ENCODE results near the gene SPAG17. TPM values are rescaled to one million over a fixed set of nuclear protein-coding genes. Genes with fewer than 3 reads are reported as not detected.

Gene SPAG17
- total RNA-seq, 4 donors from 2014 or later: 0.13 to 3.1 (median 1.4) TPM

- Histone ChIP-seq H3K27ac (no peak overlapping the region), H3K4me1 (no peaks in the 10 kb centered on the region), H3K36me3 (no peaks in the 10 kb centered on the region), H3K9me3 (no peaks in the 10 kb centered on the region), H3K4me3 (no peak overlapping the region), H3K27me3 (no peaks in the 10 kb centered on the region)
- WGBS: 93% methylated on average over 12 of the region's 12 CpGs
- DNase-seq (ENCODE audit: low spot score in 2 of 2): no peak
- TF ChIP-seq POLR2A (IDR thresholded peaks at IDR 0.05) (no peak), CTCF (IDR thresholded peaks at IDR 0.05) (no peak), EP300 (IDR thresholded peaks at IDR 0.05) (no peak)
These were observed 99.7 kb downstream of the SPAG17 start for GRCh38 chr1:118085365-118085764.

- Histone ChIP-seq H3K36me3 (no peaks in the 10 kb centered on the region), H3K4me1 (no peaks in the 10 kb centered on the region), H3K27ac (no peak overlapping the region), H3K9me3 (no peaks in the 10 kb centered on the region), H3K27me3 (no peaks in the 10 kb centered on the region), H3K4me3 (no peak overlapping the region)
- TF ChIP-seq POLR2A (IDR thresholded peaks at IDR 0.05) (no peak), EP300 (IDR thresholded peaks at IDR 0.05) (no peak), POLR2AphosphoS5 (IDR thresholded peaks at IDR 0.05) (no peak), CTCF (IDR thresholded peaks at IDR 0.05) (no peak)
- WGBS: 88% methylated on average over 2 of the region's 2 CpGs
- DNase-seq (ENCODE audit: low spot score in 2 of 2): no peak
These were observed 100.6 kb downstream of the SPAG17 start for GRCh38 chr1:118084400-118084799.

- Histone ChIP-seq H3K4me3 (no peak overlapping the region), H3K27ac (no peak overlapping the region), H3K27me3 (no peaks in the 10 kb centered on the region), H3K4me1 (no peaks in the 10 kb centered on the region), H3K9me3 (no peaks in the 10 kb centered on the region), H3K36me3 (no peaks in the 10 kb centered on the region)
- WGBS: 97% methylated on average over 5 of the region's 5 CpGs
- no peak for DNase-seq (ENCODE audit: low spot score in 2 of 2)
- TF ChIP-seq CTCF (IDR thresholded peaks at IDR 0.05): no peak
- no peak for TF ChIP-seq POLR2A (IDR thresholded peaks at IDR 0.05)
- TF ChIP-seq POLR2AphosphoS5 (IDR thresholded peaks at IDR 0.05): no peak
- no peak for TF ChIP-seq EP300 (IDR thresholded peaks at IDR 0.05)
These were observed 102.0 kb downstream of the SPAG17 start for GRCh38 chr1:118082984-118083383.

- 44% methylated on average over 3 of the region's 3 CpGs for WGBS
- H3K4me3 ChIP-seq: no peak overlapping the region
- no peaks in the 10 kb centered on the region for H3K36me3 ChIP-seq
- DNase-seq (ENCODE audit: low spot score in 2 of 2): no peak
- no peak overlapping the region for H3K27ac ChIP-seq
- no peaks in the 10 kb centered on the region for H3K4me1 ChIP-seq
- no peaks in the 10 kb centered on the region for H3K9me3 ChIP-seq
- no peaks in the 10 kb centered on the region for H3K27me3 ChIP-seq
- TF ChIP-seq POLR2A (IDR thresholded peaks at IDR 0.05): no peak
- TF ChIP-seq EP300 (IDR thresholded peaks at IDR 0.05): no peak
These were observed 103.6 kb downstream of the SPAG17 start for GRCh38 chr1:118081387-118081786.

- no peaks in the 10 kb centered on the region for H3K36me3 ChIP-seq
- H3K4me1 ChIP-seq: no peaks in the 10 kb centered on the region
- no peaks in the 10 kb centered on the region for H3K9me3 ChIP-seq
- no peak overlapping the region for H3K4me3 ChIP-seq
- WGBS: 76% methylated on average over 2 of the region's 2 CpGs
- DNase-seq (ENCODE audit: low spot score in 2 of 2): no peak
- no peaks in the 10 kb centered on the region for H3K27me3 ChIP-seq
- TF ChIP-seq EP300 (IDR thresholded peaks at IDR 0.05): no peak
- TF ChIP-seq CTCF (IDR thresholded peaks at IDR 0.05): peak in 1 of 2 donors; percentile 7
- H3K27ac ChIP-seq: no peak overlapping the region
These were observed 107.5 kb downstream of the SPAG17 start for GRCh38 chr1:118077331-118078045.

GRCh38 chr1:118075116-118075515 lies 109.9 kb downstream of the SPAG17 start:
- no peak overlapping the region for H3K4me3 ChIP-seq
- no peaks in the 10 kb centered on the region for H3K9me3 ChIP-seq
- DNase-seq (ENCODE audit: low spot score in 2 of 2): no peak
- H3K27ac ChIP-seq: no peak overlapping the region
- no peaks in the 10 kb centered on the region for H3K36me3 ChIP-seq
- WGBS: 89% methylated on average over 3 of the region's 3 CpGs
- TF ChIP-seq EP300 (IDR thresholded peaks at IDR 0.05) (no peak), POLR2AphosphoS5 (IDR thresholded peaks at IDR 0.05) (no peak), CTCF (IDR thresholded peaks at IDR 0.05) (no peak), POLR2A (IDR thresholded peaks at IDR 0.05) (no peak)
- no peaks in the 10 kb centered on the region for H3K4me1 ChIP-seq
- H3K27me3 ChIP-seq: no peaks in the 10 kb centered on the region

Data from suprapubic skin (tissue), 4 donors.